GM12874 (cell line): ENCODE measurements around the gene ATP5PB.

Source experiments
- CTCF ChIP-seq: IDR thresholded peaks from 2 replicates; pipeline ENCODE4 v1.5.1; 2011; ENCODE audit warnings: low read depth, mild to moderate bottlenecking, control low read depth, low read length, moderate library complexity; ENCODE audit not compliant: insufficient read depth

Gene ATP5PB

DNA sequence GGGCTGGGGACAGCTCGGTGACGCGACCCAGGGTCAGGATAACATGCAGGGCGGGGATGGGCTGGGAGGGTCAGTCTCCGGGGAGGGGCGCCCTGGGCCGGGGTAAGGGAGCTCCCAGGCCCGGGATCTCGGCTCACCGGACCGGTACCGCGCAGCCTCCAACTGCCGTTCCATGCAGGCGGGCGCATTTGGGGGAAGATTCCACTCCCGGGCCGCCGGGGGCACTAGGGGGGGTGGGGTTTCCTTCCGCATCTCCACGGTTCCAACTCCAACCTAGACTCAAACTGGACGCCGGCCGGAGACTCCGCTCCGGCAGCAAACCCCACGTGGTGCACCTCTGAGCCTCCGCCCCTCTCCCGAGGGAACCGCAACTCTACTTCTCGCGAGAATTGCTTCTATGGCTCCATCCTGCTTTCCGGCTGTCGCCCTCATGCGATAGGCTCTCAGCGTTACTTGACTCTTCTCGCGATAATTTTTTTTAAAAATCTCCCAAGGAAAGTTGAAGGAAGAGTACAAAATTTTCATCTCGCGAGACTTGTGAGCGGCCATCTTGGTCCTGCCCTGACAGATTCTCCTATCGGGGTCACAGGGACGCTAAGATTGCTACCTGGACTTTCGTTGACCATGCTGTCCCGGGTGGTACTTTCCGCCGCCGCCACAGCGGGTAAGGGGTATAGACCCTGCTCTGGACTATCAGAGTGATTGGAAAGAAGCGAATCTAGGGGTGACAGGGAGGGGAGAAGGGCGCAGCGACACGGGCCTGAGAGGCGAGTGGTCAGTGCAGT is at the start of gene ATP5PB, which contains the start of gene WDR77:
Gene ATP5PB, plus strand, starts transcription at position 547 of the 785 bp plus-strand sequence. Its CDS starts 78 bp downstream, at position 625.
Gene WDR77, minus strand, starts transcription at position 339 of the 785 bp plus-strand sequence. Its CDS starts 87 bp downstream, at position 252.
- TF ChIP-seq CTCF = no peak

GRCh38 chr1:111399792-111400610 is 49.3 kb upstream of the ATP5PB start:
- peak; percentile 43; the same call in 1 of the 2 replicates for TF ChIP-seq CTCF

GRCh38 chr1:111402083-111402482 is 47.2 kb upstream of the ATP5PB start:
- no peak for TF ChIP-seq CTCF

- no peak for TF ChIP-seq CTCF
These were observed 44.7 kb upstream of the ATP5PB start for GRCh38 chr1:111404588-111404987.

DNA sequence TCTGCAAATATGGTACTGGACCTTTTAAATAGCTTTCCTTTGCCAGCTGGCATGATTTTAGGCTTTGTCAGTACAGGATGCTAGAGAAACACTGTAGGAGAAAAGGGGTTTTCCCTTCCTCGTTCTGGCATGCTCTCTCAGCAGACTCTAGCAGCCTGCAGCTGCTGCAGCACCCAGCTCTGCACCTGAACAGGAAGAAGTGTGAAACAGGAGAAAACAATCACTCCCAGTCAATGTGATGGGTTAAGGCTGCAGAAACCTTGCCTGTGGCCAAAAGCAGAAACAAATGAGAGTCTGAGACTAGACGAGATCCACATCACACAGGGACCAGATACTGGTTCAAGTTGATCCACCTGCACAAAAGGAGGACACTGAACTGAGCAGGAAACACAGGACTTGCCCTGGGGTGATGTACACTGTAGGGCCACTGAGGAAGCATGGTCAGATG is 42.9 kb upstream of the ATP5PB start:
- TF ChIP-seq CTCF = no peak

- no peak for TF ChIP-seq CTCF
These were observed 42.0 kb upstream of the ATP5PB start for GRCh38 chr1:111407301-111407700.

- no peak for TF ChIP-seq CTCF
These were observed 36.4 kb upstream of the ATP5PB start for GRCh38 chr1:111412839-111413238.
